ENCODE measurements around the gene EIF1.

Gene EIF1

DNA sequence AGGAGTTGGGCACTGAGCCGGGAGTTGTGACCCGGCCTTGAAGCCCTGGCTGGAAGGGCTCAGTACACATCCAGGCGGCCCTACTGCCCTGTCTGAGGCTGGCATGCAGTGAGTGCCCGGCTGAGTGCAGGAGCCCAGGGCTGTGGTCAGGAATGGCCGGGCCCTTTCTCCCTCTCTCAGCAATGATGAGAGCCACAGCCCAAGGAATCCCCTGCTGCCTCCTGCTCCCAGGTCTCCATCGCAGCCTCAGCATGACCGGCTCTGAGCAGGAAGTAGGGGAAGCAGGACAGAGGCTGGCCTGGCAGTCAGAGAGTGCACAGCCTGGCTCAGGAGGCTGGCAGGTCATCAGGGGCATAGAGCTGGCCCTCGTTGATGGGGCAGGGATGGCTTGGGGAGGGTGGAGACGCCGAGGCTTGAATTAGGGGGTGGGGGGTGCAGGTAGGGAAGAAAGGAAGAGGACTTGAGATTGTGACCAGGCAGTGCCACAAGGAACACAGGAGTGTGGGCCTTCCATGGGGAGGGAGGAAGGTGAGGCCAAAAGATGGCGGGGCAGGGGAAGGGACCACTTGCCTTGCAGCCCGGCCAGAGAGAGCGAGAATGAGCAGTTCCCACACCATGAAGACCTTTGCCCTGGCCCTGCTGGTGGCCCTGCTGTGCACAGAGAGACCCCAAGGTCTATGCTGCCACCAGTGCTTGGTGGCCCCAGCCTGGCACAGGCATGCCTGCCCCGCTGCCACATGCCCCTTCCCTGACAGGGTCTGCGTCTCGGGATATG lies 32.2 kb upstream of the EIF1 start:
- no peaks in the 10 kb centered on the region for H3K36me3 ChIP-seq (ENCODE audit: control insufficient read depth, low read length)
- H3K9me2 ChIP-seq (replicated peaks; ENCODE audit: control insufficient read depth, low read length), result no peaks in the 10 kb centered on the region
- H3F3A ChIP-seq (ENCODE audit: control insufficient read depth, insufficient read depth), result no peaks in the 10 kb centered on the region
- no peak overlapping the region for H3K4me2 ChIP-seq (ENCODE audit: low read length)
- no peaks in the 10 kb centered on the region for H3K9me3 ChIP-seq (ENCODE audit: control insufficient read depth, insufficient read depth, low read length)
- no peaks in the 10 kb centered on the region for H3K79me2 ChIP-seq (ENCODE audit: control insufficient read depth, low read length)
- no peak overlapping the region for H3K27ac ChIP-seq (ENCODE audit: low read depth, low read length)
- no peaks in the 10 kb centered on the region for H3K27me3 ChIP-seq (ENCODE audit: control insufficient read depth, low read length)
- no peak for TF ChIP-seq EZH2phosphoT487 (IDR thresholded peaks at IDR 0.05; ENCODE audit: borderline replicate concordance, low read length)
- TF ChIP-seq, protein P1, sequence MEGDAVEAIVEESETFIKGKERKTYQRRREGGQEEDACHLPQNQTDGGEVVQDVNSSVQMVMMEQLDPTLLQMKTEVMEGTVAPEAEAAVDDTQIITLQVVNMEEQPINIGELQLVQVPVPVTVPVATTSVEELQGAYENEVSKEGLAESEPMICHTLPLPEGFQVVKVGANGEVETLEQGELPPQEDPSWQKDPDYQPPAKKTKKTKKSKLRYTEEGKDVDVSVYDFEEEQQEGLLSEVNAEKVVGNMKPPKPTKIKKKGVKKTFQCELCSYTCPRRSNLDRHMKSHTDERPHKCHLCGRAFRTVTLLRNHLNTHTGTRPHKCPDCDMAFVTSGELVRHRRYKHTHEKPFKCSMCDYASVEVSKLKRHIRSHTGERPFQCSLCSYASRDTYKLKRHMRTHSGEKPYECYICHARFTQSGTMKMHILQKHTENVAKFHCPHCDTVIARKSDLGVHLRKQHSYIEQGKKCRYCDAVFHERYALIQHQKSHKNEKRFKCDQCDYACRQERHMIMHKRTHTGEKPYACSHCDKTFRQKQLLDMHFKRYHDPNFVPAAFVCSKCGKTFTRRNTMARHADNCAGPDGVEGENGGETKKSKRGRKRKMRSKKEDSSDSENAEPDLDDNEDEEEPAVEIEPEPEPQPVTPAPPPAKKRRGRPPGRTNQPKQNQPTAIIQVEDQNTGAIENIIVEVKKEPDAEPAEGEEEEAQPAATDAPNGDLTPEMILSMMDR (IDR thresholded peaks at IDR 0.05; ENCODE audit: low read depth, low read length, poor library complexity, severe bottlenecking), result no peak
- no peak overlapping the region for H3K4me3 ChIP-seq (ENCODE audit: low read length)
- H3K4me1 ChIP-seq (ENCODE audit: control insufficient read depth, low read length), result no peaks in the 10 kb centered on the region
- no peaks in the 10 kb centered on the region for H4K20me1 ChIP-seq (ENCODE audit: control insufficient read depth, insufficient read depth, low read depth, low read length)

DNA sequence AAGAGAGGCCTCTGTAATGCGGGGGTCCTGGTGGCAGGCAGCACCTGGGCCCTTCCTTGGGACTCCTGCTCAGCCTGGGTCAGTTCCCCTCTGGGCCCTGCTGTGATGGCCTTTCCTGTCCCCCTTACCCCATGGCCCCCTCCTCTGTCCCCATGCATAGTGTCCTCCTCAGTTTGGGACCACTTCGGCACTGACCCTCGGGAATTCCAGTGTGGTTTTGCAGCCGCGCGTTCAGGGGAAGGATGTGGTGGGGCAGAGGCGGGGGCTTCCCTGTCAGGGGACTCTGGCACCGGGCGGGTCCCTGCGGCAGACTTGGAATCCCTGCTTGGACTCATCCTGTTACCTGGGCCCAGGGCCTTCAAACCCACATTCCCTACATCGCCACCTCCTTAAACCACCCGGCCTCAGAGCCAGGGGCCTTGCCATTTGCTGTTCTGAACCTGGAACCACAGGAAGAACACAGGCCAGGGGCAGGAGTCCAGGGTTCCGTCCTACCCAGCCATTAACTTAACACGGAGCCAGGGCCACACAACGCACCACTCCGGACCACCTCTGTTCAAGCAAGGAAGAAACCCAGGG lies 31.4 kb upstream of the EIF1 start:
- Histone ChIP-seq H3K9me3 (ENCODE audit: control insufficient read depth, insufficient read depth, low read length) (no peaks in the 10 kb centered on the region), H3K27me3 (ENCODE audit: control insufficient read depth, low read length) (no peaks in the 10 kb centered on the region), H3K36me3 (ENCODE audit: control insufficient read depth, low read length) (no peaks in the 10 kb centered on the region), H3K4me2 (ENCODE audit: low read length) (no peak overlapping the region), H3F3A (ENCODE audit: control insufficient read depth, insufficient read depth) (no peaks in the 10 kb centered on the region), H3K9me2 (replicated peaks; ENCODE audit: control insufficient read depth, low read length) (no peaks in the 10 kb centered on the region), H3K27ac (ENCODE audit: low read depth, low read length) (no peak overlapping the region), H3K4me1 (ENCODE audit: control insufficient read depth, low read length) (peaks cover 1% of the 10 kb centered on the region), H4K20me1 (ENCODE audit: control insufficient read depth, insufficient read depth, low read depth, low read length) (no peaks in the 10 kb centered on the region), H3K4me3 (ENCODE audit: low read length) (no peak overlapping the region), H3K79me2 (ENCODE audit: control insufficient read depth, low read length) (no peaks in the 10 kb centered on the region)
- TF ChIP-seq, protein P1 (IDR thresholded peaks at IDR 0.05; ENCODE audit: low read depth, low read length, poor library complexity, severe bottlenecking), result no peak
- TF ChIP-seq EZH2phosphoT487 (IDR thresholded peaks at IDR 0.05; ENCODE audit: borderline replicate concordance, low read length), result no peak

DNA sequence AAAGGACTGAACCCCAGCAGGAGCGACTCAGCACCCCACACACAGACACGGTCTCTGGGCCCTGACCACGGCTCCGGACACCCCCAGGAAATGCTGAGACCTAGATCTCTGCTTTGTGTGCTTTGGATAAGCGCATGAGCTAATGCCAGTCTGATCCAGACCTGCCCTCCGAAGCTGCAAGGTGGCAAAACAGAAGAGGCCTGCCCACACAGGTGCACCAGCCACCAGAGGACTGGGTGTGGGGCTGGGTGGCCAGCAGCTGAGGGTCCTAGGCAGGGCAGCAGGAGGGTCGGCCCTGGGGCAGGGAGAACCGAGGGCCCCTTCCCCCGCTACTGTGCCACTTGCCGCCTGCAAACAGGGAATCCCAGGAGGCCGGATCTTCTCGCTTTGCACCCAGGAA lies 30.7 kb upstream of the EIF1 start:
- H3K27me3 ChIP-seq (ENCODE audit: control insufficient read depth, low read length), result no peaks in the 10 kb centered on the region
- H3K27ac ChIP-seq (ENCODE audit: low read depth, low read length), result no peak overlapping the region
- no peaks in the 10 kb centered on the region for H3K79me2 ChIP-seq (ENCODE audit: control insufficient read depth, low read length)
- no peak for TF ChIP-seq EZH2phosphoT487 (IDR thresholded peaks at IDR 0.05; ENCODE audit: borderline replicate concordance, low read length)
- TF ChIP-seq, protein P1 (IDR thresholded peaks at IDR 0.05; ENCODE audit: low read depth, low read length, poor library complexity, severe bottlenecking), result no peak
- no peaks in the 10 kb centered on the region for H4K20me1 ChIP-seq (ENCODE audit: control insufficient read depth, insufficient read depth, low read depth, low read length)
- no peak overlapping the region for H3K4me2 ChIP-seq (ENCODE audit: low read length)
- peaks cover 5% of the 10 kb centered on the region for H3K4me1 ChIP-seq (ENCODE audit: control insufficient read depth, low read length)
- no peak overlapping the region for H3K4me3 ChIP-seq (ENCODE audit: low read length)
- H3K9me2 ChIP-seq (replicated peaks; ENCODE audit: control insufficient read depth, low read length), result no peaks in the 10 kb centered on the region
- no peaks in the 10 kb centered on the region for H3F3A ChIP-seq (ENCODE audit: control insufficient read depth, insufficient read depth)
- no peaks in the 10 kb centered on the region for H3K9me3 ChIP-seq (ENCODE audit: control insufficient read depth, insufficient read depth, low read length)
- H3K36me3 ChIP-seq (ENCODE audit: control insufficient read depth, low read length), result no peaks in the 10 kb centered on the region
